ENCODE results near the gene MAP1S.

Gene MAP1S

GRCh38 chr19:17741456-17741855 lies 22.2 kb downstream of the MAP1S start:
- DNase-seq: no peak

GRCh38 chr19:17743874-17744580 lies 24.7 kb downstream of the MAP1S start:
- DNase-seq: no peak

DNA sequence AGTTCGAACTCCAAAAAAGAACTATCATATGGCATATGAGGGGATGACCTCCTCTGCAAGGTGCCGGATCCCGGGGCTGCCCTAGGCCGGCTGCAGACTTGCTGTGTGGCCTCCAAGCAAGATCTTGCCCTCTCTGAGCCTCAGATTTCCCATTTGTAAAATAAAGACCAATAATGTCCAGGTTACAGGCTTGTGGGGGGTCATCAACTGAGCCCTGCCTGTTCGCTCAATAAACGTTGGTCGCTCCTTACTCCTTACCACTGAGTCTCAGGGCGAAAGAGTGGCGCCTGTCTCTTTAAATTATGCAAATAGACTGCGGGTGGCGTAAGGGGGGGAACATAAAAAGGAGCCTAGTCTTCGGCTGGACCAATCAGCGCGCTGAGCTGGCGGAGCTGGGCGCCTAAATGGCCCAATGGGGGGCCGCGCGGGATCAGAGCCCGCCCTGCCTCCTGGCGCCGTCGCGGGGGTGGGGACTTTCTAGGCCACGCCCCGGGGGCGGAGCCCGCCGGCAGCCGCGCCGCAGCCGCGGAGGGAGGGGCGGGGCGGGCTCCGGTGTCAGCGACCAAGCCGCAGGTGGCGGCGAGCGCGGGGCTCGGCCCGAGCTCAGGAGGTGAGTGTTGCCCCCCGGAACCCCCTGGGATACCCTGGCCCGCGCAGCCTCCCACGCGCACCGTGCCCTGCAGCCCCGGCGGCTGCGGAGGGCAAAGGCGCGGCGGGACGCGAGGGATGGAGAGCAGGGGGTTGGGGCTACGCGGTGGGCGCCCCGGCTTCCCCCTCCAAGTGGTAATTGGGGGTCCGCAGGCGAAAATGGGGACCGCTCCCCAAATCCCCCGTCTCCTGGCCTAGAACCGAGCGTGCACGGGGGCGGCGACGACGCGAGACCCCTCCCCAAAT lies 28.2 kb downstream of the MAP1S start:
- peak; percentile 98 for DNase-seq

DNA sequence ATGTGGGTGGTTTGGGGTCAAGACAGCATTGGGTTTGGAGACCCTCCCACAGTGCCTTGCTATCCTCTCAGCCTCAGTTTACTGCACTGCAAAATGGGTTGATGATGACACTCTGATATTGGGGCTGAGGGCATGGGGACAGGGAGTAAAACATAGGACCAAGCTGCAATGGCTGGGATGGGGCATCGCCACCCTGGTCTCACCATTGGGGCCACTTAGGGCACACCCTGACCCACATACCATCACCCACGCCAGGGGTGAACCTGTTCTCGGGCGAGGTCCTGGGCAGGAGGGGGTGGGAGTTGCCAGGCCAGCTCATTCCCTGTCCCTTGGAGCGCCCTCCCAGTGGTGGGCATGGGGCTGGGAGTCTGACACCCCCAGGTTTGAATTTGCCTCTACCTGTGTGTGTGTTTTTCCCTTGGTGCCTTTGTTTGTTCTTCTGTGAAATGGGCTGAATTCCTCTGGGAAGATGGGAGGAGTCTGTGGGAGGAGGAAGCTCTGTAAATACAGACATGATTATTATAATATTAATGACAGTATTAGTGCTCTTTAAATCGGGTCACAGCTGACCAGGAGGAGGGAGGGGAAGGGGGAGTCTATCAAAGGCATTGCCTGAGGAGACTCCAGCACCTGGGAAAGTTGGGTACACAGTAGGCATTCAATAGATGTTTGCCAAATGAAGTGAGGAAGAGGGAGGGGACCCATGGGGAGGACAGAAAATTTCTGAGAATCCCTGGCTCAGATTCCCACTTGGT lies 29.8 kb downstream of the MAP1S start:
- no peak for DNase-seq

GRCh38 chr19:17749912-17750317 lies 30.6 kb downstream of the MAP1S start:
- DNase-seq: no peak

DNA sequence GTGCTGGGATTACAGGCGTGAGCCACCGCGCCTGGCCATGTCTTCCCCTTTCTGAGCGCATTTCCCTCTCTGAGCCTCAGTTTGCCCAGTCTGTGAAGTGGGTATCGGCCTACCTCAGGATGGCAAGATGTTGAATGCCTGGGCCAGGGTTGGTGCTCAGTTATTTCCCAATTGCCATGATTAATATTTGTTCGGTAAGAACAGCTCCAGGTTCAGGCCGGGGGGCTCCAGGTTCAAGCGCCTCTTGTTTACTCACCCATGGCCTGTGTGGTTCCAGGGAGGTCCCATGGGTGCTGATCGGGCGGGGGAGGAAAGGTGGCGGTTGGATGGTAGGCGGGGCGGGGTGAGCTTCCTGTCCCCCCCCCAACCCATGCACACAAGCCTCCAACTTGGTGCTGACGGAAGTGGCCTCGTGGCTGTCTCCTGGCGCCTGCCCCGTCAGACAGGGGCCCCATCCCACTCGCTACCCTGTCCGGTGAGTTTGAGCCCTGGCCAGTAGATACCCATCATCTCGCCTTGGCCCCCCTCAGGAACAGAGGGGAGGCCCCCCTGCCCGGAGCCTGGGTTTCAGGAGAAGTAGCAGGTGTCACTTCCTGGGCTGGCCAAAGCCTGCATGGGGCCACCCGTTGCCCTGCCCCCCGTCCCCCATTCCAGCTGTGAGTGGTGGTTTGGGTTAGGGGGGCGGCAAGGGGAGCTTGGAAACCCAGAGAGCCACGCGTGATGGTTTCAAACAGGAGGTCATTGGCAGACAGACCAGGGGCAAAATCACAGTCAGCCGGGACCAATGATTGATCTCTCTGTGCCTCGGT lies 32.0 kb downstream of the MAP1S start, which contains the start of gene FCHO1:
FCHO1 (plus strand) TSS at position 375 of the 809 bp plus-strand sequence. CDS start 3,688 bp downstream, outside the sequence.
- DNase-seq: peak; percentile 82

GRCh38 chr19:17751912-17752273 lies 32.6 kb downstream of the MAP1S start:
- peak; percentile 31 for DNase-seq

DNA sequence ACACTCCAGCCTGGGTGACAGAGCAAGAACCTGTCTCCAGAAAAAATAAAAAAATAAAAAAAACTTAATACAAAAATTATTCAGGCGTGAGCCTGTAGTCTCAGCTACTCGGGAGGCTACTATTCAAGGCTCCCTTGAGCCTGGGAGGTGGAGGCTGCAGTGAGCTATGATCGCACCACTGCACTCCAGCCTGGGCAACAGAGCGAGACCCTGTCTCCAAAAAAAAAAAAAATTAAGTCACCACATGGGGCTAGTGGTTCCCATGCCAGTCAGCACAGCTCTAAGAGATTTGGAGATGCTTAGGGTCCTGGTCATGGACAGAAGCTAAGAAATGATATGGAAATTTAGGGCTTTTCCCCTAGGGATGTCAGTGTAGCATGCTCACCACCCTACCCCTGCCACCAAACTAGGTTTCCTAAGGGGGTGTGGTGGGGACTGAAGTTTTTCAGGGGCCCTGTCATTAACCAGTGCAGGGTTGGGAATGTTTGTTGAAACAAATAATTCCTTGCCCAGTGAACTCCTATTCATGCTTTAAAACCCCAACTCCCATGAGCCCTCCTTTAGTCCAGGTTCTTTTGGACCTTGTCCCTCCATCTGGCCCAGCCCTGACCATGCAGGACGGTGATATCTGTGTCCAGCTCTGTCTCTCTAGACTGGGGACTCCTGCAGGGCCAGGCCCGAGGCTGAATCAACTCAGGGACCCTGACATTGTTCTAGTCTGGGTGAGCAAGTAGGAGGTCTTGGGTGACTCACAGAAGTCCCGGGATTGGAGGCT lies 33.8 kb downstream of the MAP1S start:
- no peak for DNase-seq

GRCh38 chr19:17753976-17754375 lies 34.7 kb downstream of the MAP1S start:
- no peak for DNase-seq

GRCh38 chr19:17754634-17755442 lies 35.6 kb downstream of the MAP1S start:
- DNase-seq: peak; percentile 66

DNA sequence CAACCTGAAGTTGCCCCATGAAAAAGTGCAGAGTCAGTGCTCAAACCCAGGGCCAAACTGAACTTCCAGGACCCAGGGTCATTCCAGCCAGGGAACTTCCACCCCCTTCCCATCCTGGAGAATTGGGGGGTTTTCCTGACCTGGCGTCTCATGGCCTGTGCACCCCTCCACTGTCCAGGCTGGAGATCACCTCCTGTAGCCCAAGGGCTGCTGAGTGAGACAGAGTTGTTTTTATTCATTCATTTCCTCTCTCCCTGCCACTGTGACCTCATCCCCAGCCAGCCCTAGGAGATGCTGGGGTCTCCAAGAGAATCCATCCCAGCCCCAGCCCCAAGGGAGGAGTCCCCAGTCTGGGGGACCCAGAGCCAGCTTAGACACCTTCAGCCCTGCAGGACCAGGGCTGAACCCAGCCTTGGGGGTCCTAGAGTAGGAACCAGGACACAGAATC lies 36.2 kb downstream of the MAP1S start:
- DNase-seq: no peak

GRCh38 chr19:17755977-17756670 lies 36.8 kb downstream of the MAP1S start:
- DNase-seq: peak; percentile 49

GRCh38 chr19:17757125-17757524 lies 37.8 kb downstream of the MAP1S start:
- DNase-seq: peak; percentile 54

DNA sequence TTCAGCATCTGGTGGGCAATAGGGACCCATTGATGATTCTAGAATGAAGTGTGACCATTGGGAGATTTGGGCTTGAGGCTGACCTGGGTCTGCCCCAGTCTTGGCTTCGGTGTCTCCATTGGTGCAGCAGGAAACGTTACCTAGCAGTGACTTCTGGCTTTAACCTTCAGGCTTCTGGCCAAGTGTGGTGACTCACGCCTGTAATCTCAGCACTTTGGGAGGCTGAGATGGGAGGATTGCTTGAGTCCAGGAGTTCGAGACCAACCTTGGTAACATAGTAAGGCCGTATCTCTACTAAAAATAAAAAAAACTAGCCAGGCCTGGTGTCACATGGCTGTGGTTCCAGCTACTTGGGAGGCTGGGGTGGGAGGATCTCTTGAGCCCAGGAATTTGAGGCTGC lies 39.2 kb downstream of the MAP1S start:
- DNase-seq: no peak

DNA sequence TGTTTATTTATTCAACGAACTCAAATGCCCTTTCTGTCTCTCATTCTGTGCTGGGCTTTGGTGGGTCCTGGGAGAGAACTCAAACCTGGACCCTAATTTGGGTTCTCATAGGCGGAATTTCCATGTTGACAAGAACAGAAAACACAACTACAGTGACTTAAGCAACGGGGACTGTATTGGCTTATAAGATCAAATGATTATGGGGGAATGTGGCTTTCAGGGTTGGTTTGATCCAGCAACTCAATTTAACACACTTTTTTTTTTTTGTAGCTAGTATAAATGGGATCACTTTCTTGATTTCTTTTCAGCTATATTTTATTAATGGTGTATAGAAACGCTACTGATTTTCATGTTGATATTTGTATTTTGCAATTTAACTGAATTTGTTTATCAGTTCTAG lies 41.9 kb downstream of the MAP1S start:
- no peak for DNase-seq

- DNase-seq: peak; percentile 45
These were observed 43.4 kb downstream of the MAP1S start for GRCh38 chr19:17762505-17763229.

DNA sequence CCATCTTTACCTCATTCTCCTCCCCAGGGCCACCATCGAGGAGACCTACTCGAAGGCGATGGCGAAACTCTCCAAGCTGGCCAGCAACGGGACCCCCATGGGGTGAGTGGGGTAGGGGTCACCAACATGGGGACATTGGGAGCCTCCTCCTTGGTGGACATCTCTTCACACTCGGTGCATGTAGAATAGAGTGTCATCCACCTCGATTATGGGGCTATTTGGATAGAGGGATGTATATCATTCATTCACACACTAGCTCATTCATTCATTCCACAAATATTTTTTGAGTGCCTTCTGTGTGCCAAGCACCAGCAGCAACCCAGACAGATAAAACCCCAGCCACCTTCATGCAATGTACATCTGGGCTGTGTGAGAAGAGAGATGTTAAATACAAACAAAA lies 45.1 kb downstream of the MAP1S start:
- no peak for DNase-seq

DNA sequence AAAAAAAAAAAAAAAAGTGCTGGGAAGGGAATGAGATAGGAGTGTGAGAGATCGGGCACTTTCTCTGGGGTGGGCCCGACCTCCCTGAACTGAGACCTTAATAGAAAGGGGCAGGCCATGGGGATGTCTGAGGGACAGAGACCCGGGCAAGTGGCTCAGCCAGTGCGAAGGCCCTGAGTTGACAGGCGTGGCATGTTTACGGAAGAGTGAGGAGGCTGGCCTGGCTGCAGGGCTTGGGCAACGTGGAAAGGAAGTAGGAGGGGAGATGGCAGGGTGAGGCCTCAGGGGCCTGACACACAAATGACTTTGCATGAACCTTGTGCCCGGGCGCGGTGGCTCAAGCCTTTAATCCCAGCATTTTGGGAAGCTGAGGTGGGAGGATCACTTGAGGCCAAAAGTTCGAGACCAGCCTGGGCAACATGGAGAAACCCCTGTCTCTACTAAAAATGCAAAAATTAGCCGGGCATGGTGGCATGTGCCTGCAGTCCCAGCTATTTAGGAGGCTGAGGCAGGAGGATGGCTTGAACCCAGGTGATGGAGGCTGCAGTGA lies 45.9 kb downstream of the MAP1S start:
- DNase-seq: no peak

GRCh38 chr19:17766543-17767131 lies 47.4 kb downstream of the MAP1S start:
- no peak for DNase-seq

Measured in RPMI8226 (cell line).